NCI-H2081 (cell line): ENCODE results near the gene DAW1.
"Not testable (repeated sequence)": the region's sequence is repeated elsewhere in the genome, so short reads cannot be mapped to it uniquely, and the experiment has no call there.

Experiments used
- DNase-seq, 2 experiments: peaks; one replicate each; lab custom pipeline; 2025; lab: John Stamatoyannopoulos, UW

Gene DAW1

GRCh38 chr2:227914362-227914761 is 42.9 kb downstream of the DAW1 start:
- no peak for DNase-seq

GRCh38 chr2:227921648-227922047 is 50.2 kb downstream of the DAW1 start:
- no peak for DNase-seq

GRCh38 chr2:227932001-227932400 is 60.6 kb downstream of the DAW1 start:
- DNase-seq = no peak

- DNase-seq = no peak
These were observed 61.0 kb downstream of the DAW1 start for GRCh38 chr2:227932403-227932802.

- no peak for DNase-seq
These were observed 62.5 kb downstream of the DAW1 start for GRCh38 chr2:227933884-227934283.

- DNase-seq = not testable (repeated sequence)
These were observed 64.8 kb downstream of the DAW1 start for GRCh38 chr2:227936249-227936648.

- peak; percentile 50 to 62 for DNase-seq
These were observed 68.0 kb downstream of the DAW1 start for GRCh38 chr2:227939271-227940027.

GRCh38 chr2:227942021-227942420 is 70.6 kb downstream of the DAW1 start:
- DNase-seq = no peak

- no peak for DNase-seq
These were observed 71.5 kb downstream of the DAW1 start for GRCh38 chr2:227942965-227943364.

- DNase-seq = no peak
These were observed 88.9 kb downstream of the DAW1 start for GRCh38 chr2:227960317-227960716.

GRCh38 chr2:227971619-227972230 is 100.3 kb downstream of the DAW1 start:
- no peak for DNase-seq

- DNase-seq = no peak
These were observed 101.8 kb downstream of the DAW1 start for GRCh38 chr2:227973241-227973640.
